Fibroblast of gingiva (primary cell): ENCODE measurements around the gene MYO7A.

Experiments
- DNase-seq: peaks from one replicate; pipeline ENCODE4 v3.0.0-alpha.2; 2011; ENCODE audit warnings: low read depth

Gene MYO7A

GRCh38 chr11:77129069-77129841, 1.2 kb downstream of the MYO7A start:
- DNase-seq = no peak

DNA sequence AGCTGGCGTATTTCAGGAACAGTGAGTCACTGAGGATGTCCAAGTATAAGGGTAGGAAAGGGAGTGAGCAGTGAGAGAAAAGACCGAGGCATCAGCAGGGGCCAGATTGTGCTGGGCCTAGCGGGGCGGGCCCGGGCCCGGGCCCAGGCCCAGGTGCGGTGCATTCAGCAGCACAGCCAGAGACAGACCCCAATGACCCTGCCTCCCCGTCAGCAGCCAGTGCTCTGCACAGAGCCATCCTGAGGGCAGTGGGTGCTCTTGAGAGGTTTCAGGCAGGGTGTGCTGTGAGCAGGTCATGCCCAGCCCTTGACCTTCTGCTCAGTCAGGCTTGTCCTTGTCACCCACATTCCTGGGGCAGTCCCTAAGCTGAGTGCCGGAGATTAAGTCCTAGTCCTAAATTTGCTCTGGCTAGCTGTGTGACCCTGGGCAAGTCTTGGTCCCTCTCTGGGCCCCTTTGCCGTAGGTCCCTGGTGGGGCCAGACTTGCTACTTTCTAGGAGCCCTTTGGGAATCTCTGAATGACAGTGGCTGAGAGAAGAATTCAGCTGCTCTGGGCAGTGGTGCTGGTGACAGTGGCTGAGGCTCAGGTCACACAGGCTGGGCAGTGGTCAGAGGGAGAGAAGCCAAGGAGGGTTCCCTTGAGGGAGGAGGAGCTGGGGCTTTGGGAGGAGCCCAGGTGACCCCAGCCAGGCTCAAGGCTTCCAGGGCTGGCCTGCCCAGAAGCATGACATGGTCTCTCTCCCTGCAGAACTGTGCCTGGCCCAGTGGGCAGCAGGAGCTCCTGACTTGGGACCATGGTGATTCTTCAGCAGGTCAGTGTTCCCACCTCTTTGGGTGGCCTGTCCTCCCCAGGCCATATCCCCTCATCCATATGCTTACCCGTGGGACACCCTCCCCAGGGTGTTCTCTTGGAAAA, 2.1 kb downstream of the MYO7A start:
- DNase-seq = no peak

GRCh38 chr11:77130763-77131513, 2.9 kb downstream of the MYO7A start:
- peak; percentile 47 for DNase-seq

GRCh38 chr11:77131560-77131959, 3.5 kb downstream of the MYO7A start:
- no peak for DNase-seq

DNA sequence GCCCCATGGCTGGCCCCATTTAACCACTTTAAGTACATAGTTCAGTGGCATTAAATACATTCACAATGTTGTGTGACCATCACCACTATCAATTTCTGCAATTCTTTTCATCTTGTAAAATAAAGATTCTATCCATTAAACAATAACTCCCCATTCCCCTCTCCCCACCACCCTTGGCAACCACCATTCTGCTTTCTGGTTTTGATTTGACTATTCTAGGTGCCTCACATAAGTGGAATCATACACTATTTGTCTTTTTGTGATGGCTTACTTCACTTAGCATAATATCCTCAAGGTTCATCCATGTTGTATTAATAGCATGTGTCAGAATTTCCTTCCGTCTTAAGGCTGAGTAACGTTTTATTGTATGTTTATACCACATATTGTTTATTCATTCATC, 7.0 kb downstream of the MYO7A start:
- no peak for DNase-seq

GRCh38 chr11:77136074-77136473, 8.0 kb downstream of the MYO7A start:
- DNase-seq = peak; percentile 15

- DNase-seq = no peak
These were observed 8.9 kb downstream of the MYO7A start for GRCh38 chr11:77136784-77137420.

DNA sequence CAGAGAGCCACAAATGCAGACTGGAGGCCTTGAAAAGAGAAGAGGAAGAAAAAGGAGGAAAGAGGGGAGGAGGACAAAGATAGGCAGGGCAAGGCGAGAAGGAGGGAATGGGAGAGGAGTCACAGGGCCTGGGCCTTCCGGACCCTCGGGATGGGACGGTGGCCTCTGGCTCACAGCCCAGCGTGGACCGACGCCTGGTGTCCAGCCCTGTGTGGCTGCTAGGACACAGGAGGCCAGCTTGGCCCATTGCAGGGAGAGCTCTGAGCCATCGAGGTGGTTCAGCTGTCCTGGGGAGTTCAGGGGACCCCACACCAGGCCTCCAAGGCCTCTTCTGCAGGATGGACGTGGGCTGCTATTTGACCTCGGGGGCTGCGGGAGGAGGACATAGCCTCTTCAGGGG, 9.4 kb downstream of the MYO7A start:
- DNase-seq = no peak

DNA sequence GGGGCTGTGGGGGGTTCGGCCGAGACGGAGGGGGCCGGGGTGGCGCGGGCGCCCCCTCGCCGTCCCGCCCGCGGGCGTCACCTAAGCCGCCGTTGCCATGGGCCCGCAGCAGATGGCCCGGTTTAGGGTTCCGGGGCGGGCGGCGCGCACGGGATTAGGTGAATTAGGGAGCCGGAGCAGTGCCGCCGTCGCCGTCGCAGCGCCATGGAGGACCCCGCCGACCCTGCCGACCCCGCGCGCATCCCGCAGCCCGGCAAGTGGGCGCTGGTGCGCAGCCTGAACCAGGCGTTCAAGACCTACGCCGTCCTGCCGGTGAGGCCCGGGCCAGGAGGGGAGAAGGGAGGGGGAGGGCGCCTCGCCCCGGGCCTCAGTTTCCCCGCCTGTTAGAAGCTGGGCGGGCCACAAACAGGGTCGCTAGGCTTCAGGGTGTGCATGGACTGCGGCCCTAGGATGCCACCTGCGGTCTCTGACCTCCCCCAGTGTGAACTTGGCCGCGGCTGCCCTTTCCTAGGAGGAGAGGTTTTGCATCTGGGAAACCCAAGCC, 10.1 kb downstream of the MYO7A start:
- no peak for DNase-seq

DNA sequence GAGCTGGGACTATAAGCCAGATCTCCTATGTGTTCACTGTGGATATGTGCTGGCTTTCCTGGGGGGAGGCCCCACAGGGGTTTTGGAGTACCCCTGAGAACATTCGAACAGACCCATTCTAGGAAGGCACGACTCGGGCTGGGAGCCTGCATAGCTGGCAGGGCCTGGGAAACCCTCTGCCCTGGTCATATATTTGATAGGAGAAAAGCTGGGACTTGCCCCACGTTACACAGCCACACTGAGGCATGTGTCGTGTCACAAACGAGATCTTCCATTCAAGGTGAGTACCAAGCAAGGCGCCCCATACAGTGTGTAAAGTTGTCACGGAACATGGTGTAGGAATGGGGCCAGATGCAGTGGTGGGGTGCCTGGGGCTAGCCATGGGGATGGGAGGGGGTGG, 11.2 kb downstream of the MYO7A start:
- DNase-seq = no peak

GRCh38 chr11:77140231-77140851, 12.3 kb downstream of the MYO7A start:
- no peak for DNase-seq

DNA sequence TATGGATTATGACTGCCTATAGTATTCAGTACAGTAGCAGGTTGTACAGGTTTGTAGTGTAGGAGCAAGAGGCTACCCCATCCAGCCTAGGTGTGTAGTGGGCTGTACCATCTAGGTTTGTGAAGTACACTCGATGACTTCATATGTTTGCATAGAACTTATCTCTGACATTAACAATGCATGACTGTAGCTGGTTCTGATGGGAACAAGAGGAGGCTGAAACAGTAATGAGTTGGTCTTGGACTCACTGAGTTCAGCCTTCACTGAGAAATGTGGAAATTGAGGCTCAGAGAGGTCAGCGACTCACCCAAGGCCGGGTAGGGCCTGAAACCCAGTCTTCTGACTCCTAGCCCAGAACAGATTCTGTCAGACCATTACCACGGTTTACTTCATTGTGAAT, 13.0 kb downstream of the MYO7A start:
- DNase-seq = no peak

GRCh38 chr11:77141475-77141874, 13.4 kb downstream of the MYO7A start:
- no peak for DNase-seq

DNA sequence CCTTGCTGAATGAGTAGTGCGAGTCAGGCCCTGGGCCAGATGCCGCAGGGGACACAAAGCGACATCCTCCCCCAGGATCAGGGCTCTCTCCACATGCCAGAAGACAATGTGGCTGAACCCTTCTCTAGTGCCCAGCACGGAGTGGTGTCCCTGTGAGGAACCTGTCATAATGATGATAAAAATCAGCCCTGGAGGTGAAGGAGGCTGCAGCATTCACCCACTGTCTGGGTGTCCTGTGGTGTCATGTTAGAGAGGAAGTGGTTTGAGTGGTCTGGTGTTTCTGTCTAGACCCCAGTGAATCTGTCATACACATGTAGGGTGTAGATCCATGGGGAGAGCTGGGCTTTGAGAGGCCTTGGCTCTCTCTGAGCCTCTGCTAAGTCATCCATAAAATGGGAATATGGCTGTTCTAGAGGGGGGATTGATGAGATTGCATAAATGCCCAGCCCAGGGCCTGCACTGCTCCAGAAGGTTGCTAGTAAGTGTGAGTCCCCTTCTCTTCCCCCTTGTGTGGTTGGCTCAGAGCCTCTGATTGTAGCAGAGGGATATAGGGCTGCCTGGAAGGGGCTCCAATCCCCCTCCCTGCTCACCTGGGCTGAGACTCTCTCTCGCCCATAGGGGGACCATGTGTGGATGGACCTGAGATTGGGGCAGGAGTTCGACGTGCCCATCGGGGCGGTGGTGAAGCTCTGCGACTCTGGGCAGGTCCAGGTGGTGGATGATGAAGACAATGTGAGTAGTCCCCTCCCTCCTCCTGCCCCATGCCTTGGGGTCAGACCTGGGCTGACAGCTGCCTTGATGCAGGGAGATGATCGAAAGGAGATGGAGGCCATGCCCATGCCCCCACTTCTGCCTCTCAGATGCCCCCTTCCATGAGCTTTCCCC, 14.3 kb downstream of the MYO7A start:
- DNase-seq = no peak

DNA sequence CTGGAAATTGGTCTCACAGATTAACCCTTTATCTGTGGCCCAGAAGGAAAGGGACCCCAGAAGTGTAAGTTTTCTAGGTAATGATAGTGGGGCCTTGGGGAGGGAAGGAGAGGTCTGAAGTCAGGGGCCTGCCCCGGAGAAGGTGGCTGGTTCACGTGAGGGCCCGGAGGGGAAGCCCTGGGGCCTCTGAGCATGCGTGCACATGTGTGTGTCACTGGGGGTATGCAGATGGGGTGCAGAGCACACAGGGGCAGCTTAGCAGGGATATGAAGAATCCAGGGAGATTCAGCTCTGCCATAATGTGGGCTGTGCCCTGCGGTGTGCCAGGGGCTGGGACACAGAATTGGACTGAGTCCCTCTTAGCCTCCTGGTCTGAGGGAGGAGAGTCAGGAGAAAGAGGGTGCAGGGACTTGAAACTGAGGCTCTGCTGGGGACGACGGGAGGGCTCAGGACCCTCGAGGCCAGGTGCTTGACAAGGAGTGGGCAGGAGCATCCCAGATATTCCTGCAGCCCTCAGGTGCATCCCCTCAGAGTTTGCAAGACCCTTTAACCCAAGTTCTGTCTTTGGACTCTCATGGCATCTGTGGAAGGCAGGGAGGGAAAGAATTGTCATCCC, 15.5 kb downstream of the MYO7A start:
- no peak for DNase-seq

- DNase-seq = no peak
These were observed 16.3 kb downstream of the MYO7A start for GRCh38 chr11:77144196-77144856.

- no peak for DNase-seq
These were observed 16.9 kb downstream of the MYO7A start for GRCh38 chr11:77144857-77145428.

GRCh38 chr11:77146261-77147035, 18.4 kb downstream of the MYO7A start:
- DNase-seq = no peak
